CD4-positive, CD25-positive, alpha-beta regulatory T cell (primary cell): ENCODE data around the gene BMP7. TPM values are rescaled to one million over a fixed set of nuclear protein-coding genes. Genes with fewer than 3 reads are reported as not detected.

Experiments used
- ATAC-seq, 2 donors: fragments of 150-1000 bp; cut with Tn5 transposase; one replicate each; pipeline ENCODE4 v1.10.0; 2021; ENCODE audit warnings: low read depth in 2 of 2, moderate number of reproducible peaks in 2 of 2, moderate library complexity in 1 of 2
- DNase-seq, 3 donors: peaks; one replicate each; pipeline versions ENCODE4 v3.0.0 to v3.0.0-alpha.2; 2012 to 2022; ENCODE audit warnings: mixed read lengths in 1 of 3
- H3K27ac ChIP-seq: one replicate; pipeline ENCODE4 v1.7.0; 2013; ENCODE audit warnings: mild to moderate bottlenecking, low read length; ENCODE audit not compliant: insufficient read depth, poor library complexity, severe bottlenecking
- H3K27me3 ChIP-seq: one replicate; pipeline ENCODE4 v1.7.0; 2013; ENCODE audit warnings: low read length; ENCODE audit not compliant: control insufficient read depth, insufficient read depth
- H3K36me3 ChIP-seq: one replicate; pipeline ENCODE4 v1.7.0; 2013; ENCODE audit warnings: mild to moderate bottlenecking, low read length, moderate library complexity; ENCODE audit not compliant: control insufficient read depth, insufficient read depth
- H3K4me1 ChIP-seq: 2 replicates; pipeline ENCODE4 v1.7.0; 2013; ENCODE audit warnings: mild to moderate bottlenecking, low read length; ENCODE audit not compliant: insufficient read depth, control insufficient read depth, poor library complexity, severe bottlenecking
- H3K4me3 ChIP-seq: one replicate; pipeline ENCODE4 v1.7.0; 2013; ENCODE audit warnings: low read depth, mild to moderate bottlenecking, low read length, moderate library complexity
- H3K9me3 ChIP-seq, 2 experiments: 1 replicate in 1 of 2; 2 replicates in 1 of 2; pipeline ENCODE4 v1.7.0; 2013; ENCODE audit warnings: low read length in 2 of 2, mild to moderate bottlenecking in 1 of 2, moderate library complexity in 1 of 2; ENCODE audit not compliant: control insufficient read depth in 2 of 2
- H3K27ac Mint-ChIP-seq, 3 donors: one replicate each; pipeline ENCODE4 v1.8.0; 2020 to 2022; ENCODE audit warnings: mild to moderate bottlenecking in 3 of 3, mixed read lengths in 3 of 3, moderate library complexity in 2 of 3
- H3K27me3 Mint-ChIP-seq: one replicate; pipeline ENCODE4 v1.8.0; 2022; ENCODE audit warnings: mild to moderate bottlenecking, mixed read lengths
- H3K36me3 Mint-ChIP-seq: one replicate; pipeline ENCODE4 v1.8.0; 2020; ENCODE audit warnings: mixed read lengths
- H3K4me1 Mint-ChIP-seq, 4 donors: one replicate each; pipeline ENCODE4 v1.8.0; 2020 to 2022; ENCODE audit warnings: mixed read lengths in 4 of 4, mild to moderate bottlenecking in 1 of 4
- H3K4me3 Mint-ChIP-seq, 4 donors: one replicate each; pipeline ENCODE4 v1.8.0; 2020 to 2022; ENCODE audit warnings: mild to moderate bottlenecking in 4 of 4, mixed read lengths in 4 of 4, moderate library complexity in 3 of 4
- H3K9me3 Mint-ChIP-seq, 7 donors: one replicate each; pipeline ENCODE4 v1.8.0; 2020 to 2022; ENCODE audit warnings: mixed read lengths in 7 of 7, mild to moderate bottlenecking in 3 of 7, moderate library complexity in 2 of 7
- polyA plus RNA-seq, 4 donors: library from polyadenylated mRNA; unstranded; fragments of 300-500 nt; fragmentation: Illumina TruSeq; gene quantifications; one replicate each; pipeline ENCODE4 v1.2.3, GENCODE V29; 2021
- total RNA-seq: library from RNA; stranded (reverse); gene quantifications from one replicate; pipeline ENCODE4 v1.2.3, GENCODE V29; 2022

The BMP7 gene
- total and polyA plus RNA-seq, 5 donors from 2014 or later: not detected

- Mint-ChIP-seq H3K4me3 (no peak overlapping the region), H3K27ac (no peak overlapping the region)
Observed at GRCh38 chr20:57124366-57124765, 142.1 kb downstream of the BMP7 start.

DNA sequence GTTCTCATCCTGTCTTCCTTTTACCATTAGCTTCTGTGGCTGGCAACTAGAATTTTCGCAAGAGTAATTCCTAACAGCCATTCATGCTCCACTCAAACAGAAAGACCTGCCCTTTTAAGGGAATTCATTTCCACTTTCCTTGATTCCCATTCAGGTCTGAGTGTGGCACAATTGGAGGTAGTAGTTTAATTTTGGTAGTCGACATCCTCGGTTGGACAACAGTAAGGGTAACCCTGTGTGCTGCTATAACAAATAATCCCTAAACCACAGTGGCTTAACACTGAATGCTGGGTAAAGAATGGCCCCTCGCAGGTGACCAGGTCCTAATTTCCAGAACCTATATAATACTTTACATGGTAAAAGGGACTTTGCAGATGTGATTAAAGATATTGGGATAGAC, 142.9 kb downstream of the BMP7 start:
- peaks cover 0 to 4% (median 0%) of the 10 kb centered on the region in 7 donors for H3K9me3 Mint-ChIP-seq
- no peaks in the 10 kb centered on the region for H3K27me3 ChIP-seq
- ATAC-seq (no peak), DNase-seq (no peak)
- no peaks in the 10 kb centered on the region for H3K36me3 Mint-ChIP-seq
- H3K4me3 Mint-ChIP-seq: no peak overlapping the region
- H3K4me1 ChIP-seq: no peaks in the 10 kb centered on the region
- H3K36me3 ChIP-seq: no peaks in the 10 kb centered on the region
- H3K9me3 ChIP-seq: no peaks in the 10 kb centered on the region
- peaks cover 8% of the 10 kb centered on the region for H3K27me3 Mint-ChIP-seq
- no peak overlapping the region for H3K27ac ChIP-seq
- H3K27ac Mint-ChIP-seq: no peak overlapping the region
- H3K4me3 ChIP-seq: no peak overlapping the region
- no peaks in the 10 kb centered on the region for H3K4me1 Mint-ChIP-seq

More at GRCh38 chr20:57124366-57124765, 142.1 kb downstream of the BMP7 start:
- H3K9me3 Mint-ChIP-seq: peaks cover 0 to 4% (median 0%) of the 10 kb centered on the region in 7 donors
- H3K27me3 Mint-ChIP-seq: peaks cover 5% of the 10 kb centered on the region
- Histone ChIP-seq H3K4me1 (no peaks in the 10 kb centered on the region), H3K36me3 (no peaks in the 10 kb centered on the region), H3K9me3 (no peaks in the 10 kb centered on the region), H3K4me3 (no peak overlapping the region), H3K27me3 (no peaks in the 10 kb centered on the region), H3K27ac (no peak overlapping the region)
- DNase-seq: no peak
- H3K4me1 Mint-ChIP-seq: no peaks in the 10 kb centered on the region
- no peaks in the 10 kb centered on the region for H3K36me3 Mint-ChIP-seq
- ATAC-seq: no peak

DNA sequence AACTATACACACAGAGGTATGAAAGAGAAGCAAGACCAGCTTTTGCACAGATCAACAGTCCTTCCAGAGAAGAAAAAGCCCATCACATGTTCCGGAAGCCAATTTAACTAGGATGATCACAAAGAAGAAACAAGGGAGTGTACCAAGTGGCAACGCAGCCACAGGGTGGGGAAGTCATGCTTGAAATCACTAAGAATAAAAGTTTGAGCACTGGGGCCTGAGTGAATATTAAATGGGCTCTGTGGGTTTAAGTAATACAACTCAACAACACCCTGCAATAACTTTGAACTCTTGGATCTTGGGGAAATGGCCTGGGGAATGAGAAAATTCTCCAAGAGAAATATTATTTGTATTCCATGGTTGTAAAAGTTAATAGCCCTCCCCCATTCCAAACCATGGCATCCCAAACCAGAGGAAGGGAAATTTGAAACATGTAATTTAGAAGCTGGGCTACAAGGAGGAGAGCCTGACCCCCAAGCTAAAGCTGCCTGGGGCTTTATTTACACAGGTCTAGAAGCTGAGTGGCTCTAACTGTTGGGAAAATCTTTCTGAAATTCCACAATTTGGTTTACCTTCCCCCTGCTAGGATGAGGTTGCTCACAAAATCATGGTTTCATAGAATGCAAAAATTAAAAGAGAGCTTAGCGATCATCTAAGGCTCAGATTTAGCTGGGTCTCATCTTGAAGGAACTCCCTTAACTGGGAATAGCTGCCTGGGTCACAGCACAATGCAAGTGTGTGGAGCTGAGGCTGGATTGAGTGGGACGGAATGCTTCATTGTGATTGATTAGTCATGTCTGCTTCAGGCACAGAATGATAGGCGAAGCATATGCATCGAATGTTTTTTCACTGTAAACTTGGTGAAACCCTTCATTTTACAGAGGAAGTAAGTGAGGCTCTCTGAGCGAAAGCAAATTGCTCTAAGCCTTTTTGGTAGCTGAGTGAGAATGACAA, 143.6 kb downstream of the BMP7 start:
- H3K27me3 ChIP-seq: no peaks in the 10 kb centered on the region
- H3K9me3 ChIP-seq: no peaks in the 10 kb centered on the region
- no peak overlapping the region for H3K27ac Mint-ChIP-seq
- ATAC-seq (no peak), DNase-seq (no peak)
- no peaks in the 10 kb centered on the region for H3K4me1 ChIP-seq
- no peak overlapping the region for H3K4me3 ChIP-seq
- no peak overlapping the region for H3K4me3 Mint-ChIP-seq
- H3K27me3 Mint-ChIP-seq: peaks cover 8% of the 10 kb centered on the region
- no peaks in the 10 kb centered on the region for H3K36me3 Mint-ChIP-seq
- H3K4me1 Mint-ChIP-seq: no peaks in the 10 kb centered on the region
- no peak overlapping the region for H3K27ac ChIP-seq
- no peaks in the 10 kb centered on the region for H3K36me3 ChIP-seq
- H3K9me3 Mint-ChIP-seq: peaks cover 0 to 4% (median 0%) of the 10 kb centered on the region in 7 donors

GRCh38 chr20:57118964-57119363, 147.5 kb downstream of the BMP7 start:
- ATAC-seq: no peak
- no peak overlapping the region for H3K27ac Mint-ChIP-seq
- no peak overlapping the region for H3K4me3 Mint-ChIP-seq
- no peaks in the 10 kb centered on the region for H3K4me1 Mint-ChIP-seq
- peaks cover 0 to 2% (median 0%) of the 10 kb centered on the region in 7 donors for H3K9me3 Mint-ChIP-seq
- Histone ChIP-seq H3K36me3 (no peaks in the 10 kb centered on the region), H3K27me3 (no peaks in the 10 kb centered on the region), H3K27ac (no peak overlapping the region), H3K9me3 (no peaks in the 10 kb centered on the region), H3K4me1 (no peaks in the 10 kb centered on the region), H3K4me3 (no peak overlapping the region)
- no peaks in the 10 kb centered on the region for H3K36me3 Mint-ChIP-seq
- DNase-seq: no peak
- peaks cover 4% of the 10 kb centered on the region for H3K27me3 Mint-ChIP-seq

Other genes starting within 250 kb of the BMP7 start
- not detected for gene SPO11, start 63.2 kb upstream of the BMP7 start, total RNA-seq
- not detected for gene SPO11, start 63.2 kb upstream of the BMP7 start, polyA plus RNA-seq
- gene RAE1, start 84.6 kb upstream of the BMP7 start, total RNA-seq: 33.0 TPM
- gene RAE1, start 84.6 kb upstream of the BMP7 start, polyA plus RNA-seq: 10 to 100 TPM; 34.5 to 52.1 (median 42.8) TPM
- gene RBM38, start 124.8 kb upstream of the BMP7 start, total RNA-seq: 322 TPM
- 100 to 1,000 TPM in 2 of 4 donors, 10 to 100 TPM in 2; 71.9 to 163 (median 102) TPM for gene RBM38, start 124.8 kb upstream of the BMP7 start, polyA plus RNA-seq